Endothelial cell of umbilical vein (primary cell): ENCODE measurements around the gene TBC1D10B. TPM values are rescaled to one million over a fixed set of nuclear protein-coding genes. Genes with fewer than 3 reads are reported as not detected.
A peak's percentile ranks its signal among the peaks of the same experiment; 100 is the strongest.

ENCODE experiments used
- BruUV-seq: library from RNA; stranded (reverse); fragments of 400-500 nt; replicated peaks from 2 replicates; lab custom pipeline; 2021; lab: Mats Ljungman, UMichigan
- CTCF ChIA-PET: fragments of 300-600, 350-600 bp; sonication (Branson Sonifier 250); formaldehyde crosslinking; loops from one replicate; lab custom pipeline; 2021; ENCODE audit warnings: antibody characterized with exemption, inconsistent platforms; lab: Charles Lee
- POLR2A ChIA-PET: fragments of 300-600, 350-600 bp; sonication (Branson Sonifier 250); formaldehyde crosslinking; loops from one replicate; lab custom pipeline; 2021; ENCODE audit warnings: antibody characterized with exemption, inconsistent platforms; lab: Charles Lee
- DNase-seq: peaks from one replicate; pipeline ENCODE4 v3.0.0-alpha.2; 2011; ENCODE audit warnings: low read depth, low spot score
- FAIRE-seq: peaks from 2 replicates; lab custom pipeline; 2011; peaks lifted over from hg19 to GRCh38; lab: Jason Lieb, UNC
- H2AFZ ChIP-seq: 2 replicates; pipeline ENCODE4 v1.6.0; 2012; ENCODE audit warnings: low read depth, low read length, control low read depth, inconsistent platforms
- H3K27ac ChIP-seq: 2 replicates; pipeline ENCODE4 v1.5.1; 2011; ENCODE audit warnings: low read depth, mild to moderate bottlenecking, control low read depth, low read length, moderate library complexity; ENCODE audit not compliant: insufficient read depth
- H3K27me3 ChIP-seq, 2 experiments: 2 replicates each; pipeline versions ENCODE4 v1.6.0 to v1.6.1; 2011; ENCODE audit warnings: low read length in 2 of 2, mixed read lengths in 1 of 2; ENCODE audit not compliant: control insufficient read depth in 2 of 2, insufficient read depth in 2 of 2
- H3K36me3 ChIP-seq, 2 experiments: 2 replicates in 1 of 2; 3 replicates in 1 of 2; pipeline ENCODE4 v1.5.1; 2011; ENCODE audit warnings: low read length in 2 of 2, mild to moderate bottlenecking in 1 of 2, moderate library complexity in 1 of 2; ENCODE audit not compliant: control insufficient read depth in 2 of 2, insufficient read depth in 2 of 2; ENCODE audit errors: extremely low read depth in 1 of 2
- H3K4me1 ChIP-seq: 3 replicates; pipeline ENCODE4 v1.5.1; 2011; ENCODE audit warnings: mild to moderate bottlenecking, low read length; ENCODE audit not compliant: control insufficient read depth, insufficient read depth; ENCODE audit errors: extremely low read depth
- H3K4me2 ChIP-seq: 2 replicates; pipeline ENCODE4 v1.6.1; 2011; ENCODE audit warnings: low read length, control low read depth, mixed read lengths; ENCODE audit not compliant: insufficient read depth
- H3K4me3 ChIP-seq, 3 experiments: fragments of 200-600 bp in 1 of 3; sonication (generic), shearing (Covaris generic) in 1 of 3; replicated peaks in 1 of 3; 2 replicates each; pipeline ENCODE4 v1.5.1; 2011 to 2016; ENCODE audit warnings: control low read depth in 3 of 3, low read length in 3 of 3, mild to moderate bottlenecking in 2 of 3, inconsistent platforms in 1 of 3, low read depth in 1 of 3, moderate library complexity in 1 of 3; ENCODE audit not compliant: insufficient read depth in 1 of 3
- H3K79me2 ChIP-seq: 2 replicates; pipeline ENCODE4 v1.6.0; 2012; ENCODE audit warnings: low read length, inconsistent platforms; ENCODE audit not compliant: control insufficient read depth, insufficient read depth
- H3K9ac ChIP-seq: replicated peaks from 2 replicates; pipeline ENCODE3; 2011; ENCODE audit warnings: low read length, control low read depth; ENCODE audit not compliant: insufficient read depth; ENCODE audit errors: extremely low read depth
- H3K9me1 ChIP-seq: replicated peaks from 3 replicates; pipeline ENCODE4 v1.6.0; 2011; ENCODE audit warnings: mild to moderate bottlenecking, low read length; ENCODE audit not compliant: control insufficient read depth, insufficient read depth; ENCODE audit errors: extremely low read depth
- H3K9me3 ChIP-seq: replicated peaks from 2 replicates; pipeline ENCODE4 v1.5.1; 2012; ENCODE audit warnings: low read length, inconsistent platforms; ENCODE audit not compliant: control insufficient read depth, insufficient read depth
- H4K20me1 ChIP-seq: replicated peaks from 2 replicates; pipeline ENCODE3; 2011; ENCODE audit warnings: mild to moderate bottlenecking, low read length; ENCODE audit not compliant: control insufficient read depth, insufficient read depth; ENCODE audit errors: extremely low read depth
- FOS ChIP-seq: IDR thresholded peaks from 2 replicates; pipeline ENCODE4 v1.6.1; 2011; ENCODE audit warnings: mild to moderate bottlenecking, low read length, moderate library complexity, borderline replicate concordance; ENCODE audit not compliant: insufficient read depth
- GATA2 ChIP-seq: IDR thresholded peaks from 2 replicates; pipeline ENCODE4 v1.7.0; 2011; ENCODE audit warnings: low read depth, mild to moderate bottlenecking, moderate library complexity, mixed read lengths, low read length; ENCODE audit not compliant: insufficient read length, insufficient read depth
- JUN ChIP-seq: IDR thresholded peaks from 2 replicates; pipeline ENCODE4 v1.6.1; 2011; ENCODE audit warnings: borderline replicate concordance, low read depth; ENCODE audit not compliant: insufficient read length, insufficient read depth
- POLR2A ChIP-seq: IDR thresholded peaks from 2 replicates; pipeline ENCODE4 v1.6.1; 2012; ENCODE audit warnings: low read depth, mild to moderate bottlenecking, control low read depth, low read length
- dilution Hi-C: fragments of 300-500 bp; cut with MboI; formaldehyde crosslinking; loops from one replicate; pipeline ENCODE4 v1.15.0; 2019; ENCODE audit warnings: low sequenced_read_pairs; ENCODE audit not compliant: extremely low pct_ligation_motif_present
- intact Hi-C: fragments of 100-400 bp; cut with micrococcal nuclease; formaldehyde crosslinking; loops from one replicate; pipeline ENCODE4 v1.10.0; 2022
- polyA plus RNA-seq, 4 experiments: library from polyadenylated mRNA; depleted of rRNA in 3 of 4; stranded (reverse) in 3 of 4; unstranded in 1 of 4; fragments of >200 nt; gene quantifications; 2 replicates each; pipeline versions ENCODE4 v1.2.1 to v1.2.3, GENCODE V29; 2011 to 2012; ENCODE audit warnings: missing spikeins in 1 of 4
- total RNA-seq: library from RNA; stranded (reverse); gene quantifications from 2 replicates; pipeline ENCODE4 v1.2.3, GENCODE V29; 2021

TBC1D10B gene
- total and polyA plus RNA-seq, 2 donors (not counting 3 experiments of a cell fraction or from before 2014, with no cell fraction given) = 37.0 to 63.0 TPM

DNA sequence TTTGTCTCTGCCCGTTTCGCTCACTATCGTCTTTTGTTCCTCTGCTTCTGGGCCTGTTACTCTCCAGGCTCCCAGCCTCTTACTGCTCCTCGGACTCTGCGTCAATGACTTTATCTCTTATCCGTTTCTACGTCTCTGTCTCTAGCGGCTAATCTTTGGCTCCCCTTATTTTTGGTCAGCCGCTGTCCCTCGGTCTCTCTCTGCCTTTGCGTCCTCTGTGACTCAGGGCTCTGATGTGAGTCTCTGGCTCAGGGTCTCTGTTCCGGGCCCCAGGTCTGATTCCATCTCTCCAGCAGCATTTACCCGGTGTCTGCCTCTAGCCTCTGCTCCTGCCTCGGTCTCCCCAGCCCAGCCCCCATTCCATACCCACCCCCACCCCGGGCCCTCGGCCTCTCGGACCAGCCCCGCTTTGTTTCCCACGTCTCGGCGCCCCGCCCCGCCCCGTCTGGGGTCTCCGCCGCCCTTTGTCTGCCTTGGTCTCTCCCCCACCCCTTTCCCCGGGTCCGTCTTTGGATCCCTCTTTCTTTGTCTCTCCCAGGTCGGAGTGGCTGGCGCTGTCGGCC lies 24.4 kb upstream of the TBC1D10B start:
- TF ChIP-seq FOS = no peak
- TF ChIP-seq POLR2A = no peak
- TF ChIP-seq JUN = no peak
- H3K79me2 ChIP-seq = peaks cover 9% of the 10 kb centered on the region
- H2AFZ ChIP-seq = peak overlapping the region; percentile 91
- intact Hi-C loops (loop anchor here (1.0 to 2.0 kb wide), 2 partner anchors 14 to 16 kb away; no protein-coding TSS in a partner anchor), dilution Hi-C loops (no loop called here)
- H3K9me1 ChIP-seq = no peaks in the 10 kb centered on the region
- H3K4me1 ChIP-seq = peaks cover 18% of the 10 kb centered on the region
- peak overlapping the region; percentile 66 for H3K27ac ChIP-seq
- peak; percentile 70 for FAIRE-seq
- H3K27me3 ChIP-seq = no peaks in the 10 kb centered on the region
- peaks cover 0 to 19% of the 10 kb centered on the region in 2 experiments for H3K36me3 ChIP-seq
- no peaks in the 10 kb centered on the region for H4K20me1 ChIP-seq
- DNase-seq = peak; percentile 57
- H3K4me3 ChIP-seq = peak overlapping the region; percentile 46 to 85 (median 81)
- peak overlapping the region; percentile 72 for H3K9ac ChIP-seq
- ChIA-PET CTCF (interaction anchor here (0.9 to 3.3 kb wide), 12 partner anchors 11 to 329 kb away, joined by 3 to 62 read pairs (median 6); partner anchors contain the start of genes ALDOA, CD2BP2, DCTPP1 and TBC1D10B), POLR2A (interaction anchor here (0.6 to 2.4 kb wide), 5 partner anchors 8 to 420 kb away, joined by 3 to 8 read pairs (median 5); partner anchors contain the start of gene TBC1D10B)
- peak overlapping the region; percentile 88 for H3K4me2 ChIP-seq
- no TSS peak for BruUV-seq
- H3K9me3 ChIP-seq = no peaks in the 10 kb centered on the region

DNA sequence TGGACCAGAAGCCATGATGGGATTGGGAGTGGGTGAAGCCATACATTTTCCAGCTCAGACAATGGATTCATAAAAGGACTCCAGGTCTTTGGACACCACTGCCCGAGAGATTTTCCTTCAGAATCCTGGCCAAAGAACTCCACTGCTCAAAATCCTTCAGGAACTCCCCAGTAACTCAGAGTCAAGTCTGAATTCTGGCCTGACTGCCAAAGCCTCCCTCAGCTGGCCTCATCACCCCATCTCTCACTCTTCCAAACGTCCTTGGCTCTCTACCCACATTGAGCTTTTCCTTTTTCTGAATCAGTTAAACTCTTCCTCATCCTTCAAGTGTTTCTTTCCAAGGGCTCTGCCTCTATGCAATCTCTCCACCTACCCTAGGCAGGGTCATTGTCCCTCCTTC lies 13.2 kb upstream of the TBC1D10B start:
- H3K27ac ChIP-seq = no peak overlapping the region
- ChIA-PET CTCF (interaction anchor here (1.2 to 1.6 kb wide), 2 partner anchors 11 to 13 kb away, joined by 3 to 6 read pairs; partner anchors contain the start of gene ZNF48), POLR2A (no interaction called here)
- H4K20me1 ChIP-seq = no peaks in the 10 kb centered on the region
- H3K79me2 ChIP-seq = no peaks in the 10 kb centered on the region
- peaks cover 5% of the 10 kb centered on the region for H3K4me1 ChIP-seq
- no peak overlapping the region for H3K4me2 ChIP-seq
- H3K36me3 ChIP-seq = no peaks in the 10 kb centered on the region
- H3K9me3 ChIP-seq = no peaks in the 10 kb centered on the region
- intact Hi-C loops = no loop called here
- DNase-seq (no peak), FAIRE-seq (no peak)
- dilution Hi-C loops = no loop called here
- no TSS peak for BruUV-seq
- no peak overlapping the region for H2AFZ ChIP-seq
- no peaks in the 10 kb centered on the region for H3K9me1 ChIP-seq
- TF ChIP-seq GATA2 = no peak
- H3K9ac ChIP-seq = no peak overlapping the region
- H3K4me3 ChIP-seq = no peak overlapping the region
- no peaks in the 10 kb centered on the region for H3K27me3 ChIP-seq
